ENCODE measurements around the gene QPCTL.

Gene QPCTL

GRCh38 chr19:45650722-45651121, 41.7 kb upstream of the QPCTL start:
- TF ChIP-seq ZFX (IDR thresholded peaks at IDR 0.05) (no peak), CTCF (conservative IDR thresholded peaks at IDR 0.05) (no peak)
- no peak overlapping the region for H3K27ac ChIP-seq

- no peak overlapping the region for H3K27ac ChIP-seq
- no peak for TF ChIP-seq ZFX (IDR thresholded peaks at IDR 0.05)
- TF ChIP-seq CTCF (conservative IDR thresholded peaks at IDR 0.05), result no peak
Observed at GRCh38 chr19:45653634-45654033, 38.8 kb upstream of the QPCTL start.

GRCh38 chr19:45655073-45655472, 37.4 kb upstream of the QPCTL start:
- H3K27ac ChIP-seq, result no peak overlapping the region
- TF ChIP-seq CTCF (conservative IDR thresholded peaks at IDR 0.05), result no peak
- no peak for TF ChIP-seq ZFX (IDR thresholded peaks at IDR 0.05)

- TF ChIP-seq ZFX (IDR thresholded peaks at IDR 0.05), result no peak
- TF ChIP-seq CTCF (conservative IDR thresholded peaks at IDR 0.05), result no peak
Observed at GRCh38 chr19:45657520-45658167, 34.8 kb upstream of the QPCTL start.

GRCh38 chr19:45659096-45659729, 33.3 kb upstream of the QPCTL start:
- no peak for TF ChIP-seq CTCF (conservative IDR thresholded peaks at IDR 0.05)
- TF ChIP-seq ZFX (IDR thresholded peaks at IDR 0.05), result no peak
- H3K27ac ChIP-seq, result no peak overlapping the region

More at GRCh38 chr19:45657520-45658167, 34.8 kb upstream of the QPCTL start:
- H3K27ac ChIP-seq, result no peak overlapping the region

GRCh38 chr19:45660636-45661035, 31.8 kb upstream of the QPCTL start:
- TF ChIP-seq CTCF (conservative IDR thresholded peaks at IDR 0.05), result no peak
- TF ChIP-seq ZFX (IDR thresholded peaks at IDR 0.05), result no peak
- H3K27ac ChIP-seq, result no peak overlapping the region

GRCh38 chr19:45663800-45664199, 28.7 kb upstream of the QPCTL start:
- no peak for TF ChIP-seq ZFX (IDR thresholded peaks at IDR 0.05)
- no peak for TF ChIP-seq CTCF (conservative IDR thresholded peaks at IDR 0.05)
- no peak overlapping the region for H3K27ac ChIP-seq
